ENCODE measurements around the gene BTBD18.

DNA sequence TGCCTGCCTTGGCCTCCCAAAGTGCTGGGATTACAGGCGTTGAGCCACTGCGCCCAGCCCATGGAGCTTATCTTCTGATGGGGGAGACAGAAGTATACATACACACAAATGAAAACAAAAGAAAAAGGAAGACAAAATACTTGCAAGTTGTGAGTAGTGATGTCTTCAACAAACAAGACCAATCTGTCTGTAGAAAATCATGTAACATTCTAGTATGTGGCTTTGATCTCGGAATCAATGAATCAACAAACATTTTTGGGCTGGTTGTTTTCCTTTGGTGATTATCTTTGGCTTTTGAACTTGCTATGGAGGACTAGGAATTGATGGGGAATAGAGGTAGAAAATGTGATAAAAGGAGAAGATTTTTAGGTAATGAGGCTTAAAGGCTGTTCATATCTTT lies 6.6 kb upstream of the BTBD18 start:
- TF ChIP-seq POLR2AphosphoS5 (IDR thresholded peaks at IDR 0.05; ENCODE audit: low read depth) (no peak), CTCF (IDR thresholded peaks at IDR 0.05; ENCODE audit: insufficient read depth, low read length) (no peak), GABPA (IDR thresholded peaks at IDR 0.05; ENCODE audit: low read depth) (no peak)
- TF ChIP-seq, protein P1, sequence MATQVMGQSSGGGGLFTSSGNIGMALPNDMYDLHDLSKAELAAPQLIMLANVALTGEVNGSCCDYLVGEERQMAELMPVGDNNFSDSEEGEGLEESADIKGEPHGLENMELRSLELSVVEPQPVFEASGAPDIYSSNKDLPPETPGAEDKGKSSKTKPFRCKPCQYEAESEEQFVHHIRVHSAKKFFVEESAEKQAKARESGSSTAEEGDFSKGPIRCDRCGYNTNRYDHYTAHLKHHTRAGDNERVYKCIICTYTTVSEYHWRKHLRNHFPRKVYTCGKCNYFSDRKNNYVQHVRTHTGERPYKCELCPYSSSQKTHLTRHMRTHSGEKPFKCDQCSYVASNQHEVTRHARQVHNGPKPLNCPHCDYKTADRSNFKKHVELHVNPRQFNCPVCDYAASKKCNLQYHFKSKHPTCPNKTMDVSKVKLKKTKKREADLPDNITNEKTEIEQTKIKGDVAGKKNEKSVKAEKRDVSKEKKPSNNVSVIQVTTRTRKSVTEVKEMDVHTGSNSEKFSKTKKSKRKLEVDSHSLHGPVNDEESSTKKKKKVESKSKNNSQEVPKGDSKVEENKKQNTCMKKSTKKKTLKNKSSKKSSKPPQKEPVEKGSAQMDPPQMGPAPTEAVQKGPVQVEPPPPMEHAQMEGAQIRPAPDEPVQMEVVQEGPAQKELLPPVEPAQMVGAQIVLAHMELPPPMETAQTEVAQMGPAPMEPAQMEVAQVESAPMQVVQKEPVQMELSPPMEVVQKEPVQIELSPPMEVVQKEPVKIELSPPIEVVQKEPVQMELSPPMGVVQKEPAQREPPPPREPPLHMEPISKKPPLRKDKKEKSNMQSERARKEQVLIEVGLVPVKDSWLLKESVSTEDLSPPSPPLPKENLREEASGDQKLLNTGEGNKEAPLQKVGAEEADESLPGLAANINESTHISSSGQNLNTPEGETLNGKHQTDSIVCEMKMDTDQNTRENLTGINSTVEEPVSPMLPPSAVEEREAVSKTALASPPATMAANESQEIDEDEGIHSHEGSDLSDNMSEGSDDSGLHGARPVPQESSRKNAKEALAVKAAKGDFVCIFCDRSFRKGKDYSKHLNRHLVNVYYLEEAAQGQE (IDR thresholded peaks at IDR 0.05; ENCODE audit: insufficient replicate concordance, low read depth), result no peak

Measured in HL-60 (cell line).